ENCODE measurements around the gene IGFBP6. TPM values are rescaled to one million over a fixed set of nuclear protein-coding genes. Genes with fewer than 3 reads are reported as not detected.

The IGFBP6 gene
- total RNA-seq, 4 donors from 2014 or later: 67.3 to 143 (median 77.4) TPM

DNA sequence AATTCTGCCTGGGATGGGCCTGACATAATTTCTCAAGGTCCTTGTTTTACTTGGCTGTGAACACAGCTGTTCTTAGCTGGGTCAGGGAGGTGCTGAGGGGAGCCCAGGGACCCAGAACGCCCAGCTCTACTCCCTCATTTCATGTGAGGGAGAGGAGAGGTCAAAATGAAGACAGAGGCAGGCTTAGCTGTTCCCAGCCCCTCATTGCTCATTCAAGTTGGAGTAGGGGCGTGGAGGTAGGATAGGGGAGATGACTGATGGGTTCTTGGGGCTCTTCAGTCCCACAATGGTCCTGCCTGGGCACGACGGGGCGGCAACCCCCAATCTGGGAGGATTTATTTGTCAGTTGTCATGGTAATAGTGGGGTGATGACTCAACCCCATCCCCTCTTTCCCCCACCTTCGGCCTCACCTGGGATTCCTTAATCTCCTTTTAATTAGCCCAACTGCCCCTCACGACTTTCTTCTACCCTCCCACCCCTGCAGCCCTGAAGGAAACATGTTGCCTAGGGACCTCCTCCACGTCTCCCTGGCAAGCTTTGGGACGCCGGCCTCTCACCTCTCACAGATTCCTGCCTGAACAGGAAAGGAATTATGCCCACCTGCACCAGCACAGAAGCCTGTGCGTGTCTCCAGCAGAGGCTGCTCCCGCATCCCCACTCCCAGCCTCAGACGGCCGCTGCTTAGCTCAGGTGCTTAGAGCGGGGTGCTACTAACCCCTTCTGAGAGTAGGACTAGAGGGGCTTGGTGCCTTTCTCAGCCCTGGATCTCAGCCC is 28.5 kb upstream of the IGFBP6 start:
- H3K27ac ChIP-seq: peak overlapping the region; percentile 55 to 74 (median 68)
- no peaks in the 10 kb centered on the region for H3K9me3 ChIP-seq
- H3K36me3 ChIP-seq: peaks cover 0 to 16% of the 10 kb centered on the region in 2 donors
- ATAC-seq (no peak), DNase-seq (peak in 1 of 2 donors; percentile 41)
- in situ Hi-C loops (cut with MboI; ENCODE audit: low sequenced_read_pairs in 4 of 4) (loop anchor here in 2 of 4 donors (5.0 to 25.0 kb wide), 3 partner anchors 33 to 118 kb away; partner anchors contain the start of genes CSAD (in 2 of the 2), SOAT2 (in 2 of the 2) and ZNF740 (in 2 of the 2)), intact Hi-C loops (cut with DNase I; ENCODE audit: low total_unique reads) (loop anchor here (5.0 kb wide), 1 partner anchor 113 kb away; the partner anchor contains the start of genes CSAD and ZNF740)
- no peak for TF ChIP-seq POLR2A (IDR thresholded peaks at IDR 0.05)
- TF ChIP-seq, protein P1, sequence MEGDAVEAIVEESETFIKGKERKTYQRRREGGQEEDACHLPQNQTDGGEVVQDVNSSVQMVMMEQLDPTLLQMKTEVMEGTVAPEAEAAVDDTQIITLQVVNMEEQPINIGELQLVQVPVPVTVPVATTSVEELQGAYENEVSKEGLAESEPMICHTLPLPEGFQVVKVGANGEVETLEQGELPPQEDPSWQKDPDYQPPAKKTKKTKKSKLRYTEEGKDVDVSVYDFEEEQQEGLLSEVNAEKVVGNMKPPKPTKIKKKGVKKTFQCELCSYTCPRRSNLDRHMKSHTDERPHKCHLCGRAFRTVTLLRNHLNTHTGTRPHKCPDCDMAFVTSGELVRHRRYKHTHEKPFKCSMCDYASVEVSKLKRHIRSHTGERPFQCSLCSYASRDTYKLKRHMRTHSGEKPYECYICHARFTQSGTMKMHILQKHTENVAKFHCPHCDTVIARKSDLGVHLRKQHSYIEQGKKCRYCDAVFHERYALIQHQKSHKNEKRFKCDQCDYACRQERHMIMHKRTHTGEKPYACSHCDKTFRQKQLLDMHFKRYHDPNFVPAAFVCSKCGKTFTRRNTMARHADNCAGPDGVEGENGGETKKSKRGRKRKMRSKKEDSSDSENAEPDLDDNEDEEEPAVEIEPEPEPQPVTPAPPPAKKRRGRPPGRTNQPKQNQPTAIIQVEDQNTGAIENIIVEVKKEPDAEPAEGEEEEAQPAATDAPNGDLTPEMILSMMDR (IDR thresholded peaks at IDR 0.05 in 4 of 5, conservative IDR thresholded peaks at IDR 0.05 in 1 of 5): no peak
- no peaks in the 10 kb centered on the region for H3K27me3 ChIP-seq
- H3K4me3 ChIP-seq: no peak overlapping the region
- H3K4me1 ChIP-seq: peaks cover 20 to 30% of the 10 kb centered on the region in 2 donors

DNA sequence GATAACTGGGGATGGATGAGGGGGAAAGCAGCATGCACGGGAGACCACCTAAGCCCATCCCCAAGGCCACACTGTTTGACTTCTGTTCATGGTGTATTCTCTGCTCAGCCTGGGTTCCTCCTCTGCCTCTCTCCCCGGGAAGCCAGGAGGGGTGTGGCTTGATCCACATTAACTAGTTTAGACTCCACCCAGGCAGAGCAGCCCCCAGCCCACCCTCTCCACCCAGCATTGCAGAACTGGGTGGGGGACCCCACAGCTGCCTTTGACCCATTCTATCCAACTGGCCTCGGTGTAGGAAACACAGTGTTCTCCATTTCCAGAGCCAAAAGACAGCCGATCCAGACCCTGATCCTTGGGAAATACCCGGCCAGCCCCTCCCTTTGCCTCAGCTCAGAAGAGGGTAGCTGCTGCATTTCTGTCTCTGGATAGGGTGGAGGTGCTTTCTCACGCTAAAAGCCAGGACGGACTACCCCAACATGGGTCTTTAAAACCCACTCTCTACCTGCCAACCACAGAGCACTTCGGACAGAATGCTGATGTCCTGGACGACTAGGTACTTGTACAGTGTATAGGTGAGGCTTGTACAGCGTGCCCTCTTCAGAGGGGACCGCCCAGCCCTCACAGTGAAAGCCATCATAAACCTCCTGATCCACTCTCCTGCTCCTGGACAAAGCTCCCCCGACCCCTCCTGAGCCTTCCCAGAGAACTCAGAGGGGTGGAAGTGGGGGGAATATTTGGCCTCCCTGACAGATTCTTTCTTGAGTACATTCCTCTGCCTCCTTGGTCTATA is 27.7 kb upstream of the IGFBP6 start:
- Histone ChIP-seq H3K36me3 (peaks cover 0 to 18% of the 10 kb centered on the region in 2 donors), H3K27ac (peak overlapping the region; percentile 55 to 74 (median 68)), H3K4me1 (peaks cover 19 to 27% of the 10 kb centered on the region in 2 donors), H3K27me3 (no peaks in the 10 kb centered on the region), H3K4me3 (no peak overlapping the region), H3K9me3 (no peaks in the 10 kb centered on the region)
- intact Hi-C loops (cut with DNase I; ENCODE audit: low total_unique reads) (loop anchor here (5.0 kb wide), 1 partner anchor 112 kb away; the partner anchor contains the start of genes CSAD and ZNF740), in situ Hi-C loops (cut with MboI; ENCODE audit: low sequenced_read_pairs in 4 of 4) (loop anchor here in 2 of 4 donors (5.0 to 25.0 kb wide), 3 partner anchors 32 to 117 kb away; partner anchors contain the start of genes CSAD (in 2 of the 2), SOAT2 (in 2 of the 2) and ZNF740 (in 2 of the 2))
- DNase-seq (peak; percentile 42 to 77), ATAC-seq (peak in 1 of 2 donors; percentile 24)
- no peak for TF ChIP-seq POLR2A (IDR thresholded peaks at IDR 0.05)
- TF ChIP-seq, protein P1 (IDR thresholded peaks at IDR 0.05 in 4 of 5, conservative IDR thresholded peaks at IDR 0.05 in 1 of 5): no peak

DNA sequence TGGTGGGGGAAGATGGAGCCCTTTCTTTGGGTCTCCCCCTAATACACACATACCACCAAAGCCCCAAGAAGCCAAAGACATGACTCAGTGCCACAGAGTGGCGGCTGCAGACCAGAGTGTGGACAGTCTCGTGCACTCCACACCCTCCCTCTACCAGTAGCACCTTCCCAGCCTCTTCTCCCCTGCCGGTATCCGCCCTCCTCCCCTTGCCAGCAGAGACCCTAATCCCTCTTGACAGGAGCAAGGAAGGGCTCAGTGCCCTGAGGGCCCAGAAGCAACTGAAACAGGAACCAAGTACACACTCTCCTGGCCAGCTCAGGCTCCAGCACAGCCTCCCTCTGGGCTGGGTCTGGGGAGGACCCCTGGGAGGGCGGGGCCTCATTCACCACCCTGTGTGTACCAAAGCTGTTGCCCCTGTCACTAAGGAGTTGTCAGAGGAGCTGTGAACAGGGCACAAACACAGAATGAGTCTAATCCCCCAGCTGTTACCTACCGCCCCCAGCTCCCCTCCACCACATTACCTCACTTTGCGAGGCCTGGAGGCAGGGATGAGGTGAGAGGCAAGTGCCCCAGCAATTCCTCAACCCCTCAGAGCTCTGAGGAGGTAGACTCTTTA is 26.5 kb upstream of the IGFBP6 start:
- H3K4me3 ChIP-seq: no peak overlapping the region
- no peaks in the 10 kb centered on the region for H3K9me3 ChIP-seq
- H3K36me3 ChIP-seq: peaks cover 0 to 18% of the 10 kb centered on the region in 2 donors
- DNase-seq (no peak), ATAC-seq (no peak)
- in situ Hi-C loops (cut with MboI; ENCODE audit: low sequenced_read_pairs in 4 of 4): loop anchor here in 1 of 4 donors (25.0 kb wide), 1 partner anchor 116 kb away; the partner anchor contains the start of genes CSAD and ZNF740
- intact Hi-C loops (cut with DNase I; ENCODE audit: low total_unique reads): no loop called here
- H3K27me3 ChIP-seq: no peaks in the 10 kb centered on the region
- peak overlapping the region; percentile 60 to 74 (median 63) for H3K27ac ChIP-seq
- H3K4me1 ChIP-seq: peaks cover 19 to 20% of the 10 kb centered on the region in 2 donors
- TF ChIP-seq, protein P1 (IDR thresholded peaks at IDR 0.05 in 4 of 5, conservative IDR thresholded peaks at IDR 0.05 in 1 of 5): no peak
- TF ChIP-seq POLR2A (IDR thresholded peaks at IDR 0.05): no peak

All from gastrocnemius medialis (tissue), 4 donors.